ENCODE measurements around the gene RNF180.

DNA sequence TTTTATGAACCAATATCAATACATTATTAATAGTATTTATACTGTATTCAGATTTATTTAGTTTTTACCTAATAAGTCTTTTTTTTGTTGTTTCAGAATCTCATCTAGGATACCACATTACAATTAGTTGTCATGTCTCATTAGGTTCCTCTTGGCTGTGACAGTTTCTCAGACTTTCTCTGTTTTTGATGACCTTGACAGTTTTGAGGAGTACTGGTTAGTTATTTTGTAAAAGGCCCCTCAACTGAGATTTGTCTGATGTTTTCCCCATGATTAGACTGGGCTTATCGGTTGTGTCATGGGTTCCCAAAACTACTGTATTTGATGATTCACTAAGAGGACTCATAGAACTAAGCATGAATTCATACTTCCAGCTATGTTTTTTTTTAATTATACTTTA, 56.3 kb downstream of the RNF180 start:
- TF ChIP-seq, protein P1, sequence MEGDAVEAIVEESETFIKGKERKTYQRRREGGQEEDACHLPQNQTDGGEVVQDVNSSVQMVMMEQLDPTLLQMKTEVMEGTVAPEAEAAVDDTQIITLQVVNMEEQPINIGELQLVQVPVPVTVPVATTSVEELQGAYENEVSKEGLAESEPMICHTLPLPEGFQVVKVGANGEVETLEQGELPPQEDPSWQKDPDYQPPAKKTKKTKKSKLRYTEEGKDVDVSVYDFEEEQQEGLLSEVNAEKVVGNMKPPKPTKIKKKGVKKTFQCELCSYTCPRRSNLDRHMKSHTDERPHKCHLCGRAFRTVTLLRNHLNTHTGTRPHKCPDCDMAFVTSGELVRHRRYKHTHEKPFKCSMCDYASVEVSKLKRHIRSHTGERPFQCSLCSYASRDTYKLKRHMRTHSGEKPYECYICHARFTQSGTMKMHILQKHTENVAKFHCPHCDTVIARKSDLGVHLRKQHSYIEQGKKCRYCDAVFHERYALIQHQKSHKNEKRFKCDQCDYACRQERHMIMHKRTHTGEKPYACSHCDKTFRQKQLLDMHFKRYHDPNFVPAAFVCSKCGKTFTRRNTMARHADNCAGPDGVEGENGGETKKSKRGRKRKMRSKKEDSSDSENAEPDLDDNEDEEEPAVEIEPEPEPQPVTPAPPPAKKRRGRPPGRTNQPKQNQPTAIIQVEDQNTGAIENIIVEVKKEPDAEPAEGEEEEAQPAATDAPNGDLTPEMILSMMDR (IDR thresholded peaks at IDR 0.05; ENCODE audit: control extremely low read depth in 1 of 3, insufficient read depth in 1 of 3, low read depth in 1 of 3, low read length in 3 of 3), result no peak
- no peak for TF ChIP-seq NRF1 (IDR thresholded peaks at IDR 0.05; ENCODE audit: low read depth, low read length)
- TF ChIP-seq CREB1 (IDR thresholded peaks at IDR 0.05), result no peak
- no peak for TF ChIP-seq ZNF274 (IDR thresholded peaks at IDR 0.05; ENCODE audit: borderline replicate concordance, extremely low read depth, low read length)
- TF ChIP-seq EP300 (IDR thresholded peaks at IDR 0.05; ENCODE audit: borderline replicate concordance in 1 of 2, low read depth in 2 of 2, low read length in 2 of 2), result no peak
- TF ChIP-seq BCL11A (IDR thresholded peaks at IDR 0.05; ENCODE audit: low read depth in 2 of 2, low read length in 2 of 2), result no peak
- no peak for TF ChIP-seq RAD21 (IDR thresholded peaks at IDR 0.05 in 1 of 2, conservative IDR thresholded peaks at IDR 0.05 in 1 of 2; ENCODE audit: low read depth in 2 of 2, low read length in 2 of 2)
- TF ChIP-seq POLR2AphosphoS5 (IDR thresholded peaks at IDR 0.05; ENCODE audit: low read depth, low read length), result no peak
- no peak for TF ChIP-seq RBBP5 (IDR thresholded peaks at IDR 0.05; ENCODE audit: borderline replicate concordance, low read depth, low read length)
